HG03571 (cell line): Measurements from ENCODE around the gene GABARAP.

Experiments
- ATAC-seq: cut with Tn5 transposase; IDR thresholded peaks from one replicate; pipeline ENCODE4 v1.9.1; 2021; ENCODE audit not compliant: unreplicated experiment

GABARAP gene

DNA sequence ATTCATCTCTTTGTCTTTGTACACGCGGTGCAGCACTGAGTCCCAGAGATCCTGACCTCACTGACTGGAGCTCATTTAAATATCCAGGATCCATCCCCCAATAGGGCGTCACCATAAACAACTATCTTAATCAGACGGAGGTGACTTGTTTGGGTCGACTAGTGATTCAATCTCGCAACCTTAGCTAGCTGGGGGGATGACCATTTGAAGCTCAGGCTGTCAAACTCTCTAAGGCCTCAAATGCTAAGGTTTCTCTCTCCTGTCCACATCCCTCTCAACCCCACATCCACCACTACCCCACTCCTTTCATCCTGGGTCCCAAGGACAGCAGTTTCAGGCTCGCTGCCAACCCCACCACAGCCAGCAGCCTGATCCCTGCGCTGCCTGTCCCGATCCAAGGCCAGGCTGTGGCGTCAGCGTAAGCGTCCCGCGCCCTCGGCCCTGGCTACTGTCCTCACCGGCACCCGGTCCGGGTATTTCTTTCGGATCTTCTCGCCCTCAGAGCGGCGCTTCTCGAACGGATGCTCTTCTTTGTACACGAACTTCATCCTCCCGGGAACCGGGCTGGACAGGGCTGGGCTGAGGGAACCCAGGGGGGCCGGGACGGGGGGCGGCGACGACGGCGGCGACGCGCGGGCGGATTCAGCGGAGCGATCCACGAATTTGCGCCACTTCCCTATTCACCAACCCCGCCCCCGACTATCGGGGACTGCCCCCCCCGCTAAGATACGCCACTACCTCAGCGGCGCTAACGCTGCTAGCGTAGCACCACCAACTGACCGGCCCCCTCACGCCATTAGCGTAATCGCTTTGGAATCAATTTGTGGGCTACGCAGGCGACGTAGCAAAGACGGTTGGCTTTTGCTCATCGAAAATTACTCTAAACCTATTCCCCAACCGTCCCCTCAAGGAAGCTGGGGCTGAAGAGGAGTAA, at the start of gene GABARAP:
Gene GABARAP (minus strand): TSS at position 667 of the 934 bp plus-strand sequence. CDS start 119 bp downstream, at position 548.
- ATAC-seq = peak; percentile 22

GRCh38 chr17:7290685-7291084, 48.4 kb upstream of the GABARAP start:
- no peak for ATAC-seq

DNA sequence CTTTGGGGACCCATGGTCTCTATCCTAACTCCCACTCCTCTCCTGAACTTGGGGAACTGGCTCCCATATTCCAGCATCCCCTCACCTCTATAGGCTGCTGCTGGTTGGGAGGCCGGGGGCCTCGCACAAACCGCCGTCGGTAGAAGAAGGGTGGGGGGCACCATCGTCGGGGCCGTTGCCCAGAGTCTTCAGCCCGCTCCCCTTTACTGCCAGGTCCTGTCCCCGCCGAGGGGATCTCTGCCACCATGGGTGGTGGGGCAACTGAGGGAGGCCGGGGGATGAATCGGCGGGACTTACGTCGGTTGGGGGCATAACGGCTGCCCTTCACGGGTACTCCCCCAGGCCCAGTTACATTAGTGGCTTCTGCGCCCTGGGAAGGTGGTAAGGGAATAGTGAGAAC, 47.9 kb upstream of the GABARAP start:
- no peak for ATAC-seq

DNA sequence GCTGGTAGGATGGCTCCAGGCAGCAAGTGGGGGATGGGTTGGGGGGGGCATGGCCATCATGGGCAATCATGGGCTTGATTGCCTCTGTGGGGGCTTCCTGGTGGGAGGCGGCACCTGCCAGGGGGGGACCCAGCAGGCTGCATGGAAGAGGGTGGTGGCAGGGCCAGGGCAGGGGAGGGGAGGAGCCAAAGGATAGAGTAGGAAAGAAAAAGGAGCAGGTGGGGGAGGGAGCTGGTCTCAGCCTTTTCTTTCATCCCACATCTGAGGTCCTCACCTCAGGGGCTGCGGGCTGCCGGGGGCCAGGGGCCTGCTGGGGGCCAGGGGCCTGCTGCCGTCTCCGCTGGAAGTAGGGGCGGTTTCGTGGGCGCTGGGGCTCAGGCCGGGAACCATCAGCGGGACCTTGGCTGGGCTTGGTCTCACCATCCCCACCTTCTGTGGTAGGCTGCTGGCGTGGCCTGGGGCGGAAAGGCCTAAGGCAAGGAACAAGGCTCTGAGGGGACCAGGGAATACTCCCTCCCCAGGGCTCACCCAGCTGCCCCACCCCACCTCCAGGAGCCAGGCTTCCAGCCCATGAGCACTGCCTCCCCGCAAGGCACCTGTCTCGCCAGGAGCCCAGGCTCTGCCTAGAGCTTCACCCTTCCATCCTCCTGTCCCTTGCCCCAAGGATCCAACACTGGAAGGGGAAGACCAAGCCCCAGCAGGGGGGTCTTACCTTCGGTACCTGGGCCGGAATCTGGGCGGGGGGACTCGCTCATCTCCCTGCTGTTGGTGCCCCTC, 47.2 kb upstream of the GABARAP start:
- ATAC-seq = no peak

DNA sequence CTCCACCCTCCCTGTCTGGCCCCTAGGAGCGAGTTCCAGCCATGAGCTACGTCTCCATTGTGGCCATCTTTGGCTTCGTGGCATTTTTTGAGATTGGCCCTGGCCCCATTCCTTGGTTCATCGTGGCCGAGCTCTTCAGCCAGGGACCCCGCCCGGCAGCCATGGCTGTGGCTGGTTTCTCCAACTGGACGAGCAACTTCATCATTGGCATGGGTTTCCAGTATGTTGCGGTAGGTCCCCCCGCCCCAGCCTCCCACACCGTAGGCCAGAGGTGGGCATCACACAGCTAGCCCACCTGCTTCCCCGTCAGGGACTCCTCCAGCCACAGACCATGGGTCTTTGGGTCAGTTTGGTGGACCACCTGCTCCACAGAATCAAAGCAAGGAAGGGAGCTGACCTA, 43.4 kb upstream of the GABARAP start:
- ATAC-seq = no peak

- ATAC-seq = no peak
Observed at GRCh38 chr17:7284911-7285310, 42.7 kb upstream of the GABARAP start.

DNA sequence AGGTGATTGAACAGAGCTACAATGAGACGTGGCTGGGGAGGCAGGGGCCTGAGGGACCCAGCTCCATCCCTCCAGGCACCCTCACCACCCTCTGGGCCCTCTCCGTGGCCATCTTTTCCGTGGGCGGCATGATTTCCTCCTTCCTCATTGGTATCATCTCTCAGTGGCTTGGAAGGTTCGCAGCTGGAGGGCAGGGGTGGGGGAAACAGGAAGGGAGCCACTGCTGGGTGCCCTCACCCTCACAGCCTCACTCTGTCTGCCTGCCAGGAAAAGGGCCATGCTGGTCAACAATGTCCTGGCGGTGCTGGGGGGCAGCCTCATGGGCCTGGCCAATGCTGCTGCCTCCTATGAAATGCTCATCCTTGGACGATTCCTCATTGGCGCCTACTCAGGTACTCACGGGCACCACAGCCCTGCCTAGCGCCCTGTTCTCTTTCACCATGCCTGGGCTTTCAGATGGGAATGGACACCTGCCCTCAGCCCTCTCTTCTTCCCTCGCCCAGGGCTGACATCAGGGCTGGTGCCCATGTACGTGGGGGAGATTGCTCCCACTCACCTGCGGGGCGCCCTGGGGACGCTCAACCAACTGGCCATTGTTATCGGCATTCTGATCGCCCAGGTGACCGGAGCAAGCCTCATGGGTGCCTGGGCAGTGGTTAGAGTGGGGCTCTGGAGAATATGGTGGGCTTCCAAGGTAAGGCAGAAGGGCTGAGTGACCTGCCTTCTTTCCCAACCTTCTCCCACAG, 41.4 kb upstream of the GABARAP start:
- no peak for ATAC-seq

DNA sequence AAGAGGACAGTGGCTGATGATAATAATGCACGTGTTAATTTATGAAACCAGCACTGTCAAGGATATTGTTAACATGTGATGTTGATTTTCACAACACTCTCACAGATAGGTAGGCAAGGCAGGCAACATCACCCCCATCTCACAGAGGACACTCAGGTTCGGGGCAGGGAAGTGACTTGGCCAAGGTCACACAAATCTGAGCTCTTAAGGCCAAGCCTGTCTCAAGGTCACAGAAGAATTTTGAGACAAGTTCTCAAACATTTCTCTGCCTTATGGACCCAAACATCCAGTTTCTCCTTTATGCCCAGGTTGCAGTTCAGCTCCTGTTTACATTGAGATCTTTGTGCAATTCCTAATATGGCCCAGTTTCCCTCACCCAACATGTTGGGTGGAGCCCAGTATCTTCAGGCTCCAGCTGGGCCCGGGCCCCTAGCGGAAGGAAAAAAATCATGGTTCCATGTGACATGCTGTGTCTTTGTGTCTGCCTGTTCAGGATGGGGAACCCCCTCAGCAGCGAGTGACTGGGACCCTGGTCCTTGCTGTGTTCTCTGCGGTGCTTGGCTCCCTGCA, 40.6 kb upstream of the GABARAP start:
- no peak for ATAC-seq

DNA sequence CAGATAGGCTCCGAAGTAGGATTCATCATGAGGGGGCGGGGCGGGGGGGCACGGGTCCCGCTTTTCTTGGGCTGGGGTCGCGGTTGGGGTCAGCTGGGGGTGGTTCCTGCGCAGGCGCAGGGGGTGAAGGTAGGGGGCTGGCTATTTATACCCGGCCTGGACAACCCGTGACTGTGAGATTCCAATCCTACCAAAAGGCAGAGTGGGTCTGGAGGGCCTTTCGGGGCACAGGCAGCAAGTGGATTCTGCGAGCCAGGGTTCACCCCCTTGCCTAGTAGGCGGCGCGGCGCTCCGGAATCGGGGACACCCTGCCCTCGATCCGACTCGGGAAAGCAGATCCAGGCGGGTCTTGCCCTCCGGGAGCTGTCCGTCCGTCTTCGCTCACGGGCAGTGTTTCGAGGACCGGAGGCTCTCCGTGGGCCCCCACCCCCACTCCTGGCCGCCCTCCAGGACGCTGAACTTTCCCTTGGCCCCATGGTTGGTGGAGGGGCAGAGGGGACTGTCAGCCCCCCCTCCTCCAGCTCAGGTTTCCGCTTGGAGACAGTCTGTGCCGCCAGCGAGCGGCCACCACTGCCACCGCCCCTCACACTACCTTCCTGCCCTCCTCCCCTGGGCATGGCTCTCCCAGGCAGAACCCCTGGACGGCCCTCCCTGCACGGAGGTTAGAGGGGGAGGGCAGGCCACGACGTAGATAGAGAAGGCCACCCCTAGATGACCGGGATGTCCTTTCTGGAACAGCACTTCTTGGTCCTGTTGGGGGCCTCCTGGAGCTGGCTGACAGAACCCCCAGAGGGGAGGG, 39.9 kb upstream of the GABARAP start:
- no peak for ATAC-seq

GRCh38 chr17:7281074-7281952, 39.1 kb upstream of the GABARAP start, which contains the start of gene SLC2A4:
SLC2A4 (plus strand) TSS chr17:7281718; CDS start chr17:7281935, 217 bp downstream.
- ATAC-seq = peak; percentile 52

GRCh38 chr17:7280519-7281073, 38.3 kb upstream of the GABARAP start:
- ATAC-seq = peak; percentile 44

DNA sequence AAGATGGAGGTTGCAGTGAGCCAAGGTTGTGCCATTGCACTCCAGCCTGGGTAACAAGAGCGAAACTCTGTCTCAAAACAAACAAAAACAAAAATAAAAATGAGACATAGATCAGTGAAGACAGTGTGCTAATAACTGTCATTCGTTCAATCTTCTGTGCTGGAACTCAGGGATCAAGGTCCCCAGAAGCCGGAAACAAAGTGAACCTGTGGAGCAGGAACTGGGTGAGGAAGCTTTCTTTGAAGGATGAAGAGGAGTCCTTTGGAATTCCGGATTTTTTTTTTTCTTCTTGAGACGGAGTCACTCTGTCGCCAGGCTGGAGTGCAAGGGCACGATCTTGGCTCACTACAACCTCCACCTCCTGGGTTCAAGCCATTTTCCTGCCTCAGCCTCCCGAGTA, 37.2 kb upstream of the GABARAP start:
- no peak for ATAC-seq

- no peak for ATAC-seq
Observed at GRCh38 chr17:7266784-7267183, 24.5 kb upstream of the GABARAP start.

GRCh38 chr17:7263801-7264078, 21.5 kb upstream of the GABARAP start:
- no peak for ATAC-seq

GRCh38 chr17:7262935-7263800, 20.9 kb upstream of the GABARAP start:
- no peak for ATAC-seq

DNA sequence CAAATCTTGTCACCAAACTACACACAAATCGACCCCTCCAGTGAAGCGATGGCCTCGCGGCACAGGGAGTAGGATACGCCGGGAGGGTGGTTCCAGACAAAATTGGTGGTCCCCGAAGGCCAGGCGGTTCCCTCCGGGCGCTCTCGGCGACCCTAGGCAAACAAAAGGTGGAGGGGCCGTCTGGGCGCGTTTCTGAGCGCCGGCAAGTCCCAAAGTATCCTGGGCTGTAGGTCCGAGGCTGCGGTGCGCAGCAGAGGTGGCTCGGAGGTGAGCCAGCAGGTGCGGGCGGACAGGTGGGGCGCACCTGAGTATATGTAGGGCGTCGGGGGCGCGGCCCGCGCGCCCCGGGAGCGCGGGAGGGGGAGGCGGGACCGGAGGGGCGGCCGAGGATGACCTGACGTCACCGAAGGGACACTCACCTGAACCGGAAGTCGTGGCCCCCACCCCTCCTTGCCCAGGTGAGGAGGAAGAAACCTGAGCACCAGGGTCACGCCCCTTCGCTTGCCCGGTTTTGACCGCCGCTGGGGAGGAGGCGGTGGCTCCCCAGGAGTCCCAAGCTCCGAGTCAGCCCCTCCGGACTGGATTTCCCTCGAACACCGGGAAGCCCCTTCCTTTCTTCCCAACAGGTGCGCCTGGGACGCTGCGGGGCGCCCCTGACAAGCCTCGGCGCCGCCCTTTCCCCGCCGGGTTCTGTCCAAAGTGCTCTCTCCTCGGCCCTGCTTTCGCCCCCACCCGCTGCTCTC, 20.1 kb upstream of the GABARAP start, which contains the start of gene CLDN7:
Gene CLDN7 (minus strand): TSS at position 287 of the 743 bp plus-strand sequence. CDS start 435 bp downstream, outside the sequence.
- no peak for ATAC-seq
